ENCODE measurements around the gene MAP1LC3A. TPM values are rescaled to one million over a fixed set of nuclear protein-coding genes. Genes with fewer than 3 reads are reported as not detected.

MAP1LC3A gene
- total RNA-seq, 1 donor from 2014 or later = 71.5 TPM

GRCh38 chr20:34541917-34542316 lies 16.6 kb upstream of the MAP1LC3A start:
- intact Hi-C loops (cut with DNase I) = no loop called here
- H3K4me3 ChIP-seq = no peak overlapping the region
- DNase-seq (ENCODE audit: extremely low spot score in 2 of 2) = no peak
- no peaks in the 10 kb centered on the region for H3K27me3 ChIP-seq
- H3K36me3 ChIP-seq = peaks cover 0 to 24% of the 10 kb centered on the region in 2 donors
- H3K4me1 ChIP-seq = peaks cover 10% of the 10 kb centered on the region
- TF ChIP-seq POLR2A (IDR thresholded peaks at IDR 0.05) (no peak), CTCF (IDR thresholded peaks at IDR 0.05) (no peak), POLR2AphosphoS5 (IDR thresholded peaks at IDR 0.05; ENCODE audit: insufficient read depth in 1 of 2, low read depth in 1 of 2) (no peak)
- H3K9me3 ChIP-seq = no peaks in the 10 kb centered on the region
- no peak overlapping the region for H3K27ac ChIP-seq

- H3K36me3 ChIP-seq = peaks cover 0 to 19% of the 10 kb centered on the region in 2 donors
- H3K4me3 ChIP-seq = no peak overlapping the region
- H3K27me3 ChIP-seq = no peaks in the 10 kb centered on the region
- no peak overlapping the region for H3K27ac ChIP-seq
- peaks cover 10% of the 10 kb centered on the region for H3K4me1 ChIP-seq
- no peak for DNase-seq (ENCODE audit: extremely low spot score in 2 of 2)
- no peaks in the 10 kb centered on the region for H3K9me3 ChIP-seq
- intact Hi-C loops (cut with DNase I) = no loop called here
- TF ChIP-seq CTCF (IDR thresholded peaks at IDR 0.05) (no peak), POLR2AphosphoS5 (IDR thresholded peaks at IDR 0.05; ENCODE audit: insufficient read depth in 1 of 2, low read depth in 1 of 2) (no peak), POLR2A (IDR thresholded peaks at IDR 0.05) (no peak)
Measured at GRCh38 chr20:34542439-34542838, 16.1 kb upstream of the MAP1LC3A start.

- no peak for DNase-seq (ENCODE audit: extremely low spot score in 2 of 2)
- TF ChIP-seq POLR2A (IDR thresholded peaks at IDR 0.05) (no peak), POLR2AphosphoS5 (IDR thresholded peaks at IDR 0.05; ENCODE audit: insufficient read depth in 1 of 2, low read depth in 1 of 2) (no peak), CTCF (IDR thresholded peaks at IDR 0.05) (no peak)
- H3K36me3 ChIP-seq = peaks cover 0 to 15% of the 10 kb centered on the region in 2 donors
- H3K27me3 ChIP-seq = no peaks in the 10 kb centered on the region
- no peaks in the 10 kb centered on the region for H3K9me3 ChIP-seq
- H3K4me3 ChIP-seq = no peak overlapping the region
- H3K4me1 ChIP-seq = peaks cover 10% of the 10 kb centered on the region
- intact Hi-C loops (cut with DNase I) = no loop called here
- H3K27ac ChIP-seq = no peak overlapping the region
Measured at GRCh38 chr20:34543463-34544056, 15.0 kb upstream of the MAP1LC3A start.

- Histone ChIP-seq H3K27me3 (no peaks in the 10 kb centered on the region), H3K27ac (no peak overlapping the region), H3K4me1 (peaks cover 10% of the 10 kb centered on the region), H3K4me3 (peak overlapping the region; percentile 3 to 22), H3K36me3 (peaks cover 0 to 14% of the 10 kb centered on the region in 2 donors), H3K9me3 (no peaks in the 10 kb centered on the region)
- DNase-seq (ENCODE audit: extremely low spot score in 2 of 2) = no peak
- TF ChIP-seq POLR2AphosphoS5 (IDR thresholded peaks at IDR 0.05; ENCODE audit: insufficient read depth in 1 of 2, low read depth in 1 of 2) (no peak), CTCF (IDR thresholded peaks at IDR 0.05) (no peak), POLR2A (IDR thresholded peaks at IDR 0.05) (no peak)
- intact Hi-C loops (cut with DNase I) = no loop called here
Measured at GRCh38 chr20:34544109-34544796, 14.3 kb upstream of the MAP1LC3A start.

GRCh38 chr20:34546751-34547181 lies 11.8 kb upstream of the MAP1LC3A start:
- H3K4me3 ChIP-seq = no peak overlapping the region
- no peak overlapping the region for H3K27ac ChIP-seq
- no peaks in the 10 kb centered on the region for H3K36me3 ChIP-seq
- intact Hi-C loops (cut with DNase I) = no loop called here
- no peak for TF ChIP-seq POLR2A (IDR thresholded peaks at IDR 0.05)
- TF ChIP-seq POLR2AphosphoS5 (IDR thresholded peaks at IDR 0.05; ENCODE audit: insufficient read depth in 1 of 2, low read depth in 1 of 2) = no peak
- no peak for TF ChIP-seq CTCF (IDR thresholded peaks at IDR 0.05)
- no peak for DNase-seq (ENCODE audit: extremely low spot score in 2 of 2)
- no peaks in the 10 kb centered on the region for H3K27me3 ChIP-seq
- H3K4me1 ChIP-seq = peaks cover 10% of the 10 kb centered on the region
- no peaks in the 10 kb centered on the region for H3K9me3 ChIP-seq

Measured in vagina (tissue), 2 donors.